Gastrocnemius medialis (tissue), 4 donors: Measurements from ENCODE around the gene USH2A.

Experiments used
- CTCF ChIP-seq, 5 experiments: fragments of 450-650 bp in 3 of 5; fragments of 200-600 bp in 2 of 5; sonication (generic) in 2 of 5; IDR thresholded peaks in 4 of 5; conservative IDR thresholded peaks in 1 of 5; 1 replicate in 4 of 5; 2 replicates in 1 of 5; pipeline ENCODE4 v1.5.1; 2016 to 2019; ENCODE audit warnings: antibody characterized with exemption in 5 of 5, mild to moderate bottlenecking in 3 of 5, moderate library complexity in 3 of 5
- POLR2A ChIP-seq, 2 donors: fragments of 450-650 bp; IDR thresholded peaks; one replicate each; pipeline ENCODE4 v1.6.1; 2017; ENCODE audit warnings: antibody characterized with exemption in 2 of 2, mild to moderate bottlenecking in 2 of 2, moderate library complexity in 2 of 2

- TF ChIP-seq CTCF (IDR thresholded peaks at IDR 0.05 in 4 of 5, conservative IDR thresholded peaks at IDR 0.05 in 1 of 5) (no peak), POLR2A (IDR thresholded peaks at IDR 0.05) (no peak)
Measured at GRCh38 chr1:215875236-215875635, 548.0 kb downstream of the USH2A start.
